T-helper 1 cell treated with Interleukin-12 subunit alpha and Interleukin-12 subunit beta and Interleukin-4 antibody, amounts not matched to agents 30 ng/mL and 1 ng/mL, for 36 hours (primary cell): ENCODE results near the gene SBNO1. TPM values are rescaled to one million over a fixed set of nuclear protein-coding genes. Genes with fewer than 3 reads are reported as not detected.
"Not testable (repeated sequence)": the region's sequence is repeated elsewhere in the genome, so short reads cannot be mapped to it uniquely, and the experiment has no call there.

Experiments used
- intact Hi-C: fragments of 100-400 bp; cut with micrococcal nuclease; formaldehyde crosslinking; loops from one replicate; pipeline ENCODE4 v1.15.1; 2024
- total RNA-seq: library from RNA; stranded (reverse); gene quantifications from 2 replicates; pipeline ENCODE4 v1.2.3, GENCODE V29; 2022

SBNO1 gene
- total RNA-seq, 1 donor from 2014 or later: 44.1 TPM

- intact Hi-C loops: no loop called here
Observed at GRCh38 chr12:123251403-123252076, 113.1 kb downstream of the SBNO1 start.

DNA sequence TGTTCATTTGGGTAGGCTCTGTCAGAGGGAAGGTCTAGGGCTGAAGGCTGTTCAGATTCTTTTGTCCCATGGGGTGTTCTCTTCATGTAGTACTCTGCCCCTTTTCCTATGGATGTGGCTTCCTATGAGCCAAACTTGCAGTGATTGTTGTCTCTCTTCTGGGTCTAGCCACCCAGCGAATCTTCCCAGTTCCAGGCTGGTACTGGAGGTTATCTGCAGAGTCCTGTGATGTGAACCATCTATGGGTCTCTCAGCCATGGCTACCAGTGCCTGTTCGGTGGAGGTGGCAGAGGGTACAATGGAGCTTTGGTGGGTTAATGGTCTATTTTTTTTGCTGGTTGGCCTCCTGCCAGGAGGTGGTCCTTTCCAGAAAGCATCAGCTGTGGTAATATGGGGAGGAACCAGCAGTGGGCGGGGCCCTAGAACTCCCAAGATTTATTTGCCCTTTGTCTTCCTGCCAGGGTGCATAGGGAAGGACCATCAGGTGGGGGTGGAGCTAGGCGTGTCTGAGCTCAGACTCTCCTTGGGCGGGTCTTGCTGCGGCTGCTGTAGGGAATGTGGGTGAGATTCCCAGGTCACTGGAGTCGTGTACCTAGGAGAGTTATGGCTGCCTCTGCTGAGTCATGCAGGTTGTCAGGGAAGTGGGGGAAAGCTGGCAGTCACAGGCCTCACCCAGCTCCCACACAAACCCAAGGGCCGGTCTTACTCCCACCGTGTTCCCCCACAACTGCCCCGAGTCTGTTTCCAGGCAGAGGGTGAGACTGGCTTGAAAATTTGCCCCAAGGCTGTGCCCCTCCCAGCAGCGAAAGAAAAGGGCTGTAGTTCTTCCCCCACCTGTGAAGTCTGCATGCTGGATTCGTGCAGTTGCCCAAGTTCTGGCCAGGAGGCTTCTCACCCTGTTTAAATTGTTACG lies 113.9 kb downstream of the SBNO1 start:
- intact Hi-C loops: no loop called here

DNA sequence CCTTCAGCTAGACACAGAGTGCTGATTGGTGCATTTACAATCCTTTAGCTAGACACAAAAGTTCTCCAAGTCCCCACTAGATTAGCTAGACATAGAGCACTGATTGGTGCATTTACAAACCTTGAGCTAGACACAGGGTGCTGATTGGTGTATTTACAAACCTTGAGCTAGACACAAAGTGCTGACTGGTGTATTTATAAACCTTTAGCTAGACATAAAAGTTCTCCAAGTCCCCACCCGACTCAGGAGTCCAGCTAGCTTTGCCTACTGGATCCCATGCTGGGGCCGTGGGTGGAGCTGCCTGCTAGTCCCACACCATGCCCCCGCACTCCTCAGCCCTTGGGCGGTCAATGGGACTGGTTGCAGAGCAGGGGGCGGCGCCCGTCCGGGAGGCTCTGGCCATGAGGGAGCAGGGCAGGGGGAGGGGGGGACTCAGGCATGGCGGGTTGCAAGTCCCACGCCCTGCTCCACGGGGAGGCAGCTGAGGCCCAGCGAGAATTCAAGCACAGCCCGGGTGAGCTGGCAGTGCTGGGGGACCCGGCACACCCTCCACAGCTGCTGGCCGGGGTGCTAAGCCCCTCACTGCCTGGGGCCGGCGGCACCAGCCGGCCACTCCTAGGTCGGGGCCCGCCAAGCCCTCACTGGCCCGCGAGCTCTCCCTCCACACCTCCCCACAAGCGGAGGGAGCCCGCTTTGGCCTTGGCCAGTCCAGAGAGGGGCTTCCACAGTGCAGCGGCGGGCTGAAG lies 115.5 kb downstream of the SBNO1 start:
- intact Hi-C loops: not testable (repeated sequence)

- intact Hi-C loops: not testable (repeated sequence)
Observed at GRCh38 chr12:123248129-123248528, 116.5 kb downstream of the SBNO1 start.

DNA sequence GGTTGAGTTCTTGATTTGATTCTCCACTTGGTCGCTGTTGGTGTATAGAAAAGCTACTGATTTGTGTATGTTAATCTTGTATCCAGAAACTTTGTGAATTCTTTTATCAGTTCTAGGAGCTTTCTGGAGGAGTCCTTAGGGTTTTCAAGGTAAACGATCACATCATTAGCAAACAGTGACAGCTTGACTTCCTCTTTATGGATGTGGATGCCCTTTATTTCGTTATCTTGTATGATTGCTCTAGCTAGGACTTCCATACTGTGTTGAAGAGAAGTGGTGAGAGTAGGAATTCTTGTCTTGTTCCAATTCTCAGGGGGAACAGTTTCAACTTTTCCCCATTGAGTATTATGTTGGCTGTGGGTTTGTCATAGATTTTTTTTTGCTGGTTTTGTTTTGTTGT lies 119.0 kb downstream of the SBNO1 start:
- intact Hi-C loops: no loop called here

GRCh38 chr12:123243671-123244262 lies 120.9 kb downstream of the SBNO1 start:
- intact Hi-C loops: no loop called here

DNA sequence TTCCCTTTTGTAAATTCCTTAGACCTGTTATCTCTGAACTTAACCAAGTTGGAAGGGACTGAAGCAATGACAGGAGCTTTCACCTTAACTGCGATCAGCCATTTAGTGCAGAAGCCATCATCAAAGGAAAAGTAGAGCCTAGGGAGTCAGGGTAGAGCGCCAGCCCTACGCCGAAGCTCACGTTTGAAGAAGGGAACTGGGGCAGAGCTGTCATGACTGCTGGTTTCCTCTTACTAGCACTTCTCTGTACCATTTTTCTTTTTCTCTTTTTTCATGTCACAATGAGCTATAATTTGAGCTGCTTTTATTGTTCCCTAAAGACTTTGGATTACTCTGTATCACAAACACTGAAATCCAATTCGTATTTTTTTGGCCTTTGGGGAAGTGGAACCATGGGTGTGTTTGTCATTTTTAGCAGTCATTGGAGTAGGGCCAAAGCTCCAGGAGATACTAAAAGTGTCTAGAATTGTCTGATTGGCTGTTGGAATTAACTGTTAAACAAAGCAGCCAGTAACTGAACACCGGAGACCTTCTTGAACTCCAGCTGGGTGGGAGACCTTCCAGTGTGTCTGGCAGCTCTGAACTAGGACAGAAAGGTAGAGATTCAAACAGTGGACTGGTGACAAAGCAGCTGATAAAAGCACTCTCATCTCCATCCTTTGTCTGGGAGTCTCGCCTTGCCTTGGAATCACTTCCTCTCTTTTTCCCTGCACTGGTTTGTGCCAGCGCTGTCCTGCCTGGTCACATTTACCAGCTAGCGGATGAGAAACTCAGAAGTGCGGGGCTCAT lies 122.3 kb downstream of the SBNO1 start:
- intact Hi-C loops: no loop called here

Other genes with a start within 250 kb of the SBNO1 start
- 17.5 and 19.1 TPM in 2 replicates for gene PITPNM2, start 213.8 kb downstream of the SBNO1 start, total RNA-seq
- gene MPHOSPH9, start 131.7 kb downstream of the SBNO1 start, total RNA-seq: 94.0 and 94.5 TPM in 2 replicates
- 29.5 and 33.4 TPM in 2 replicates for gene MTRFR, start 131.4 kb downstream of the SBNO1 start, total RNA-seq
- gene CDK2AP1, start 93.0 kb downstream of the SBNO1 start, total RNA-seq: 41.8 and 42.8 TPM in 2 replicates
- gene KMT5A, start 19.3 kb upstream of the SBNO1 start, total RNA-seq: 56.1 and 59.7 TPM in 2 replicates
- gene RILPL2, start 71.8 kb upstream of the SBNO1 start, total RNA-seq: 7.6 and 8.0 TPM in 2 replicates
- gene SNRNP35, start 93.3 kb upstream of the SBNO1 start, total RNA-seq: 28.7 and 31.8 TPM in 2 replicates
- 1.2 and 1.5 TPM in 2 replicates for gene RILPL1, start 168.9 kb upstream of the SBNO1 start, total RNA-seq
- gene TMED2, start 219.7 kb upstream of the SBNO1 start, total RNA-seq: 212 and 227 TPM in 2 replicates
- 43.4 and 44.2 TPM in 2 replicates for gene DDX55, start 237.3 kb upstream of the SBNO1 start, total RNA-seq